Measurements from ENCODE around the gene B4GALT2. TPM values are rescaled to one million over a fixed set of nuclear protein-coding genes. Genes with fewer than 3 reads are reported as not detected.
A peak's percentile ranks its signal among the peaks of the same experiment; 100 is the strongest.

Gene B4GALT2
- total and polyA plus RNA-seq, 9 of the 15 experiments (the other 6 are each of a cell fraction or from before 2014, with no cell fraction given), result 1.3 to 86.8 (median 43.8) TPM

DNA sequence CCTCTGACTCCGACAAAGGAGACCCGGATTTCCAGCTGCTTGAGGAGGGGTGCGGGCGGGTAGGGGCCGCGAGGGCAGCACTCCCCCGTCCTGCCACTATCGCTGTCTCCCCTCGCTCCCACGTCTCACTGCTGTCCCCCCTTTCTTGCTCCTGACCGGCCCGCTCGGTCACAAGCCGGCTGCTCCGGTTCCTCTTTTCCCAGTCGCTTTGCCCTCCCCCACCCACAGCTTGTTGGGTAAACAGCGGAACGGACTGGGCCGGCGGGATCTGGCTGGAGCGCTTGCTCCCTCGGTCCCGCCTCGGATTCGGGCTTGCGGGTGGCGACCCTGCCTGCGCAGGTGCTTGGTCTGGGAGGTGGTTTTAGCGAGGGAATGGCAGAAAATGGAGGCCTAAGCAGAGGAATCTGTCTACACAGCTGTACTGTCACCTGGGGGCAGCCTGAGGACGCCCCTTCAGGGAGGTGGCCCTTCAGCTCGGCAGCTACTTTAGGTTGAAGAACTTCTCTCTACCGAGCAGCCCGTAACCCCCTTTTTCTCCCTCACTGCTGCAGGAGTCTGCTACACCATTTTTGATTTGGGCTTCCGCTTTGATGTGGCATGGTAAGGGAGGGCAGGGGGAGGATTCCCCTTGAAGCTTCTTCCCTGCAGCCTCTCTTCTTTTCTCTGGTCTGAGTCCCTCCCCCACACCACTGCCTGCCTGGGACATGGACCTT is 3.6 kb upstream of the B4GALT2 start (continued):
- TF ChIP-seq TCF7 (IDR thresholded peaks at IDR 0.05; ENCODE audit: borderline replicate concordance), result peak; percentile 90; the same call in 1 of the 2 replicates
- no peak for TF ChIP-seq USF2 (CRISPR knock-in tag; IDR thresholded peaks at IDR 0.05)
- TF ChIP-seq SIN3A (IDR thresholded peaks at IDR 0.05; ENCODE audit: borderline replicate concordance in 2 of 2, control insufficient read depth in 1 of 2, low read depth in 2 of 2, low read length in 2 of 2), result peak in 1 of 2 experiments; percentile 58; a peak in 2 of 4 replicates
- TF ChIP-seq ZSCAN32 (CRISPR knock-in tag; IDR thresholded peaks at IDR 0.05), result no peak
- TF ChIP-seq ZNF77 (CRISPR knock-in tag; IDR thresholded peaks at IDR 0.05), result no peak
- TF ChIP-seq ZC3H4 (CRISPR knock-in tag; IDR thresholded peaks at IDR 0.05; ENCODE audit: borderline replicate concordance), result peak; percentile 65; the same call in 1 of the 2 replicates
- no peak for TF ChIP-seq U2AF1 (optimal IDR thresholded peaks at IDR 0.05; ENCODE audit: low read depth, low read length)
- TF ChIP-seq HMGN3 (IDR thresholded peaks at IDR 0.05; ENCODE audit: borderline replicate concordance, extremely low read depth, insufficient read length, low read depth, low read length), result peak; percentile 5
- TF ChIP-seq REST (IDR thresholded peaks at IDR 0.05; ENCODE audit: borderline replicate concordance), result peak; percentile 93
- no peak for TF ChIP-seq REST (CRISPR knock-in tag; IDR thresholded peaks at IDR 0.05; ENCODE audit: low read depth)
- no peak for TF ChIP-seq ZNF668 (CRISPR knock-in tag; IDR thresholded peaks at IDR 0.05)
- no peak for TF ChIP-seq MCM7 (IDR thresholded peaks at IDR 0.05)
- TF ChIP-seq DNMT1 (IDR thresholded peaks at IDR 0.05), result no peak
- no peak for TF ChIP-seq HDAC2 (IDR thresholded peaks at IDR 0.05)
- no peak for TF ChIP-seq GATA2 (CRISPR knock-in tag; IDR thresholded peaks at IDR 0.05)
- no peak for TF ChIP-seq PHF8 (IDR thresholded peaks at IDR 0.05; ENCODE audit: borderline replicate concordance, low read length)
- peak; percentile 67; the same call in 1 of the 2 replicates for TF ChIP-seq KLF16 (IDR thresholded peaks at IDR 0.05)
- 0 out of 2 replicates have a peak, but pooled peaks have one; percentile 8 for TF ChIP-seq GABPA (tag; conservative IDR thresholded peaks at IDR 0.05; ENCODE audit: low read depth)

Data from K562 (cell line).